ENCODE results near the gene PKD1. TPM values are rescaled to one million over a fixed set of nuclear protein-coding genes. Genes with fewer than 3 reads are reported as not detected.

The PKD1 gene
- total RNA-seq, 2 donors from 2014 or later, result 78.9 to 237 TPM

DNA sequence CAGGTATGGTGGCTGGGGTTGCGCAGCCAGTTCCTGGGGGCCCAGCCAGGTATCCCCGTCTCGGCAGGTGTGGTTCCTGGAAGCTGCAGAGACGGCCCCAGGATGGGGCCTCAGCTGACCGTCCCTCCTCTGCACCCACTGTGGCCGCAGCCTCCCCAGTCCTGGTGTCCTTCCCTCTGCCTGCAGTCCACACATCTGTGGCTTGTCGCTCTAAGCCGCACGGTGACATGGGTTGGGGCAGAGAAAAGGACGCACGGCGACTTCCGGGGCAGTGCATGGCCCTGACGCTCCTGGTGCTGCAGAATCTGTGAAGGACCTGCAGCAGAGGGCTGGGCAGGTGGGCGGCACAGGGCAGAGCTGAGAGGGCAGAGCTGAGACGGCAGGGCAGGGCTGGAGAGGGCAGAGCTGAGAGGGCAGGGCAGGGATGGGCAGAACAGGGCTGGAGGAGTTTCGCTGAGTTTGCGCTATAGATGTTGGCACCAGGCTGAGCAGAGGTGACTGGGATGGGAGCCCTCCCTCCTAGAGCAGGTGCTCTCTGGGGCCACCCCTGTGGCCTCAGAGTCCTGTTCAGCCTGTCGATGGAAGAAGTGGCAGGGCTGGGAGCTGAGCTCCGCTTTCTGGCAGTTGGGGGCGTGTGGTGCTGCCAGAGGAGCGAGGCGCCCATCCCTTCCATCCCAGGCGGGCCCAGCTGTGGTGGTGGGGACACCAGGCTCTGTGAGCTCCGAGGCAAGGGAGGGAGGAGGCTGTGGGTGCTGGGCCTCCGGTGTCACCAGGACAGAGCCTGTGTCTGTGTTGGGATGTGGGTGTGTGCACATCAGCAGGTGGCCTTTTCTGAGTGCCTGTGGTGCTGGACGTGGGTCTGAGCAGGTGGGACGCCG, 64.9 kb downstream of the PKD1 start:
- 91 to 95% methylated on average over 13 to 28 of the region's 29 CpGs for WGBS, 2 donors
- Histone ChIP-seq H3K36me3 (replicated peaks in 1 of 2; ENCODE audit: insufficient read depth in 1 of 2, low read depth in 2 of 2) (peaks cover 14 to 15% of the 10 kb centered on the region in 2 donors), H3K4me1 (no peaks in the 10 kb centered on the region), H3K9me3 (no peaks in the 10 kb centered on the region), H3K27me3 (no peaks in the 10 kb centered on the region), H3K4me3 (no peak overlapping the region), H3K27ac (no peak overlapping the region)
- TF ChIP-seq CTCF (IDR thresholded peaks at IDR 0.05) (no peak), POLR2A (IDR thresholded peaks at IDR 0.05) (no peak)
- ATAC-seq (no peak), DNase-seq (no peak)
- intact Hi-C loops (cut with DNase I), result no loop called here

DNA sequence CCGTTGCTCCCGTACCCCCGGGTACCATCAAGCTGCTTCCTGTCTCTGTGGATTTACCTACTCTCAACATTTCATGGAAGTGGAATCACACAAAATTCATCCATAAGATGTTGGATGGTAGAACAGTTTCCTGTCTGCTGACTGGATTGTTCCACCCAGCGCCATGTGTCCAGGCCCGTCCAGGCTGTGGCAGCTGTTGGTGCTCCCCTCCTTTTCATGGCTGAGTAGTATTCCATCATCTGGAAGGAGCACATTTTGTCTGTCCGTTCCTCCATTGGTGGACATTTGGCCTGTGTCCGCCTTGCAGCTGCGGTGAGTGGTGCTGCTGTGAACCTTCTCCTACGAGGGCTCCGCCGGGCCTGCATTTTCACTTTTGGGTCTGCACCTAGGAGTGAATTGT, 69.6 kb downstream of the PKD1 start:
- DNase-seq (no peak), ATAC-seq (no peak)
- Histone ChIP-seq H3K4me1 (no peaks in the 10 kb centered on the region), H3K27me3 (no peaks in the 10 kb centered on the region), H3K9me3 (no peaks in the 10 kb centered on the region), H3K4me3 (no peak overlapping the region), H3K27ac (no peak overlapping the region), H3K36me3 (replicated peaks in 1 of 2; ENCODE audit: insufficient read depth in 1 of 2, low read depth in 2 of 2) (peaks cover 0 to 7% of the 10 kb centered on the region in 2 donors)
- TF ChIP-seq POLR2A (IDR thresholded peaks at IDR 0.05), result no peak
- no peak for TF ChIP-seq CTCF (IDR thresholded peaks at IDR 0.05)
- intact Hi-C loops (cut with DNase I), result no loop called here
- 94 to 99% methylated on average over 11 of the region's 11 CpGs for WGBS, 2 donors

- no peaks in the 10 kb centered on the region for H3K9me3 ChIP-seq
- no peak for DNase-seq
- peaks cover 0 to 7% of the 10 kb centered on the region in 2 donors for H3K36me3 ChIP-seq (replicated peaks in 1 of 2; ENCODE audit: insufficient read depth in 1 of 2, low read depth in 2 of 2)
- no peak for TF ChIP-seq CTCF (IDR thresholded peaks at IDR 0.05)
- no peak for TF ChIP-seq POLR2A (IDR thresholded peaks at IDR 0.05)
- 92 to 97% methylated on average over 10 to 13 of the region's 16 CpGs for WGBS, 2 donors
- no peaks in the 10 kb centered on the region for H3K4me1 ChIP-seq
- intact Hi-C loops (cut with DNase I), result no loop called here
- no peak overlapping the region for H3K27ac ChIP-seq
- no peak overlapping the region for H3K4me3 ChIP-seq
- H3K27me3 ChIP-seq, result no peaks in the 10 kb centered on the region
- ATAC-seq, result no peak
Observed at GRCh38 chr16:2064368-2064945, 71.2 kb downstream of the PKD1 start.

GRCh38 chr16:2063861-2064260, 71.8 kb downstream of the PKD1 start:
- Histone ChIP-seq H3K4me1 (no peaks in the 10 kb centered on the region), H3K4me3 (no peak overlapping the region), H3K36me3 (replicated peaks in 1 of 2; ENCODE audit: insufficient read depth in 1 of 2, low read depth in 2 of 2) (peaks cover 0 to 7% of the 10 kb centered on the region in 2 donors), H3K27ac (no peak overlapping the region), H3K9me3 (no peaks in the 10 kb centered on the region), H3K27me3 (no peaks in the 10 kb centered on the region)
- TF ChIP-seq CTCF (IDR thresholded peaks at IDR 0.05), result no peak
- no peak for DNase-seq
- no peak for ATAC-seq
- 90 to 94% methylated on average over 6 to 25 of the region's 25 CpGs for WGBS, 2 donors
- intact Hi-C loops (cut with DNase I), result no loop called here

Measured in body of pancreas (tissue), 4 donors.